GM10266 (cell line): Measurements from ENCODE around the gene BACH2.
"Not testable (repeated sequence)": the region's sequence is repeated elsewhere in the genome, so short reads cannot be mapped to it uniquely, and the experiment has no call there.

ENCODE experiments used
- DNase-seq: peaks from one replicate; pipeline ENCODE4 v3.0.0; 2012; ENCODE audit errors: extremely low spot score
- TF ChIP-seq, protein P1 (sequence below): IDR thresholded peaks from 2 replicates; pipeline ENCODE4 v1.5.1; 2012; ENCODE audit warnings: mild to moderate bottlenecking, low read depth; ENCODE audit not compliant: control insufficient read depth, insufficient read depth; ENCODE audit errors: missing control alignments

BACH2 gene

DNA sequence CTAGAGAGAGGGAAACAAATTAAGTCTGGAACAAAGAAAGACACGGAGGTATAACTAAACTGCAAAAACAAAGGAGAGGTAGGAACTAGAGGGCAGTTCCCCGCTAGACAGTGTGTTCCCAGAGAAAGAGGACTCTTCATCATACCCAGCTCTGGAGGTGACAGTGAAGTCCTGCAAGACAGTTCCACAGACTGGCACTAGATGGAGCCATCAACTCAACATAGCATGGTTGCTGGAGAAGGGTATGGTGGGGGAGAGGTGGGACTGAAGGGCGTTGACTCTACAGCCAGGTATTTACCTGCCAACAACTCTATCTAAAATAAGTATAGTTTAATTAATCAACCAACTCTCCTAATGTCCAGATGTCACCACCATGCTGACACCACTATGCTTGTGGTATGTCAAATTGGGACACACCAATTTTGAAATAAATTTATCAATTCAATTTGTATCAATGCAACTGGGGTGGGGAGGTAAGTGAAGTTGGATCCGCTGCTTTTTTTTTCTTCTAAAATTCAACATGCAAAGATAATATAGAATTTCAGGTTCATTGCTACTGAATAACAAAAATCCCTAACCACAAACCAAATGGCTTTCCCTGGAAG is 9.7 kb downstream of the BACH2 start:
- TF ChIP-seq, protein P1, sequence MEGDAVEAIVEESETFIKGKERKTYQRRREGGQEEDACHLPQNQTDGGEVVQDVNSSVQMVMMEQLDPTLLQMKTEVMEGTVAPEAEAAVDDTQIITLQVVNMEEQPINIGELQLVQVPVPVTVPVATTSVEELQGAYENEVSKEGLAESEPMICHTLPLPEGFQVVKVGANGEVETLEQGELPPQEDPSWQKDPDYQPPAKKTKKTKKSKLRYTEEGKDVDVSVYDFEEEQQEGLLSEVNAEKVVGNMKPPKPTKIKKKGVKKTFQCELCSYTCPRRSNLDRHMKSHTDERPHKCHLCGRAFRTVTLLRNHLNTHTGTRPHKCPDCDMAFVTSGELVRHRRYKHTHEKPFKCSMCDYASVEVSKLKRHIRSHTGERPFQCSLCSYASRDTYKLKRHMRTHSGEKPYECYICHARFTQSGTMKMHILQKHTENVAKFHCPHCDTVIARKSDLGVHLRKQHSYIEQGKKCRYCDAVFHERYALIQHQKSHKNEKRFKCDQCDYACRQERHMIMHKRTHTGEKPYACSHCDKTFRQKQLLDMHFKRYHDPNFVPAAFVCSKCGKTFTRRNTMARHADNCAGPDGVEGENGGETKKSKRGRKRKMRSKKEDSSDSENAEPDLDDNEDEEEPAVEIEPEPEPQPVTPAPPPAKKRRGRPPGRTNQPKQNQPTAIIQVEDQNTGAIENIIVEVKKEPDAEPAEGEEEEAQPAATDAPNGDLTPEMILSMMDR, result peak; percentile 67
- DNase-seq, result no peak

DNA sequence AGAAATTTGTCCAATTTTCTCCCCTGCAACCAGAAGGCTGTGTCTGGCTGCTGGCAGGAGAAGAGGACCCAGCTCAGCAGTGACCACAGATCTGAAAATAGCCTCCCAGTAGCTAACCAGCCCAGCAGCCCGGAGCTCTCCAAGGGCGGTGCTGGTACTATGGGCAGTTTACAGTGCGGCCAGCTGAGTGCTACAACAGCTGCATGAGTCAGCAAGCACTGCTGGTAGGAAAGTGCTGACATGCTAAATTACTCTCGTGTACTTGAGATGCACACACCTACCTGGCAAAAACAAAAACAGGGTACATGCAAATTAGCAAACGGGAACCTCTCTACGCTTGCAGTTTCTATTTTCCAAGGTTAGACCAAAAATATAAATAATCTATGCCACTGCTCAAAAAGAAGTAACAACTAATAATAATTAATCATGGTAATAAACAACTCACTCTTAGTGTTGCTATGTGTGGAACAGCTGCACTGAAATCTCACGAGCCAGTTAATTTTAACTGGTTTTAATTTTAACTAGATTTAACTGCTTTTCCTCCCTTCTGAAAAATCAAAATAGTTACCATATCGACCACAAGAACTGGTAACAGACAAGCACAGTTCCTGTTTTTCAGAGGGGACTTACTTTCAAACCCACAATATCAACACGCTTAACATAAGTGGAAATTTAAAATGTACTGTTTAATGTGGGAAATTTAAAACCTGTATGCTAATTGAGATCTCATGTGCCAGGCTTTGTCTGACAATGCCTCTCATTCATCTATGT is 10.8 kb downstream of the BACH2 start:
- DNase-seq, result no peak
- TF ChIP-seq, protein P1, result no peak

GRCh38 chr6:90285042-90285481 is 11.6 kb downstream of the BACH2 start:
- no peak for DNase-seq
- TF ChIP-seq, protein P1, result no peak

GRCh38 chr6:90284236-90285041 is 12.2 kb downstream of the BACH2 start:
- TF ChIP-seq, protein P1, result no peak
- peak; percentile 62 for DNase-seq

DNA sequence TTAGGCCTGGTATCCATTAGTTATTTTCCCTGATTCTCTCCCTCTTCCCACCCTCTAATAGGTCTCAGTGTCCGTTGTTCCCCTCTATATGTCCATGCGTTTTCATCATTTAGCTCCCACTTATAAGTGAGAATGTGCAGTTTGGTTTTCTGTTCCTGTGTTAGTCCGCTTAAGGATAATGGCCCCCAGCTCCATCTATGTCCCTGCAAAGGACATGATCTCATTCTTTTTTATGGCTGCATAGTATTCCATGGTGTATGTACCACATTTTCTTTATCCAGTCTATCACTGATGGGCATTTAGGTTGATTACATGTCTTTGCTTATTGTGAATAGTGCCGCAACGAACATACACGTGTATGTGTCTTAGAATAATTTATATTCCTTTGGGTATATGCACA is 14.4 kb downstream of the BACH2 start:
- not testable (repeated sequence) for DNase-seq

GRCh38 chr6:90278129-90278528 is 18.5 kb downstream of the BACH2 start:
- DNase-seq, result no peak
- TF ChIP-seq, protein P1, result no peak

DNA sequence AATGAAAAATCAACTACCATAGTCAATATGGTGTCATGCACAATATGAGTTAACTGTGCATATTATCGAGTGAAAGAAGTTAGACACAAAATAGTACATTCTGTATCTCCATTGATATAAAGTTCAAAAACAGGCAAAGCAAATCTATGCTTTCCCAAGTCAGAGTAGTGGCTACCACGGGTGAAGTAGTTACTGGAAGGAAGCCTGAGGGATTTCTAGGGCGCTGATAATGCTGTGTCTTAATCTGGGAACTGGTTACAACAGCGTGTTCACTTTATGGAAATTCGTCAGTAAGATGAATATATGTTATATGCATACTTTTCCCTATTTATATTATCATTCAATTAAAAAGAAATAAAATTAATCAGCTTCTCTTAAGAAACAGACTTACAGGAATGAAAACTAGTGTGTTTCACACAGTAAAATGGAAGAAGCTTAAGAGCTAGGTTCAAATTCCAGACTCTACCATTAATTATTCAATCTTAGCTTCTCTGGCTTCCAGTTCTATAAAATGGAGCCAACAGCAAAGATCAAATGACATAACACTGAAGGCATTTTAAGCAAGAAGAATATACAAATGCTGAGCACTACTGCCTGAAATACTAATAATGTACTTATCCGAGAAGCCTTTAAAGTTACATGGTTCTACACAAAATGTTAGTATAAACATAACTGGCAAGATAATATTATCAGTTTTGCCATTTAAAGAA is 19.2 kb downstream of the BACH2 start:
- no peak for DNase-seq
- TF ChIP-seq, protein P1, result no peak
